ENCODE results near the gene PKD1L1. TPM values are rescaled to one million over a fixed set of nuclear protein-coding genes. Genes with fewer than 3 reads are reported as not detected.

Gene PKD1L1
- total RNA-seq, 1 experiment from 2014 or later, result 2.8 TPM

GRCh38 chr7:47888371-47889265 lies 59.6 kb downstream of the PKD1L1 start:
- Histone ChIP-seq H2AFZ (ENCODE audit: low read length) (no peak overlapping the region), H3K79me2 (ENCODE audit: low read length) (no peaks in the 10 kb centered on the region), H3K9ac (ENCODE audit: low read length) (no peak overlapping the region), H3K4me2 (ENCODE audit: low read depth, low read length, poor library complexity, severe bottlenecking) (no peak overlapping the region), H3K36me3 (ENCODE audit: insufficient read depth, low read length) (no peaks in the 10 kb centered on the region), H3K9me2 (replicated peaks; ENCODE audit: insufficient read depth, low read length) (no peaks in the 10 kb centered on the region), H3K27ac (ENCODE audit: low read length) (no peak overlapping the region), H3K4me1 (ENCODE audit: low read length) (peaks cover 7% of the 10 kb centered on the region), H3K27me3 (ENCODE audit: low read length) (no peaks in the 10 kb centered on the region), H3K4me3 (ENCODE audit: low read length) (no peak overlapping the region), H3K9me3 (ENCODE audit: low read length) (no peaks in the 10 kb centered on the region), H4K20me1 (ENCODE audit: insufficient read depth, low read depth, low read length) (no peaks in the 10 kb centered on the region)
- DNase-seq, result no peak

- Histone ChIP-seq H3K27ac (ENCODE audit: low read length) (no peak overlapping the region), H3K4me1 (ENCODE audit: low read length) (peaks cover 7% of the 10 kb centered on the region), H3K9me2 (replicated peaks; ENCODE audit: insufficient read depth, low read length) (no peaks in the 10 kb centered on the region), H2AFZ (ENCODE audit: low read length) (no peak overlapping the region), H3K9me3 (ENCODE audit: low read length) (no peaks in the 10 kb centered on the region), H4K20me1 (ENCODE audit: insufficient read depth, low read depth, low read length) (no peaks in the 10 kb centered on the region), H3K79me2 (ENCODE audit: low read length) (no peaks in the 10 kb centered on the region), H3K9ac (ENCODE audit: low read length) (no peak overlapping the region), H3K4me3 (ENCODE audit: low read length) (no peak overlapping the region), H3K36me3 (ENCODE audit: insufficient read depth, low read length) (no peaks in the 10 kb centered on the region), H3K27me3 (ENCODE audit: low read length) (no peaks in the 10 kb centered on the region), H3K4me2 (ENCODE audit: low read depth, low read length, poor library complexity, severe bottlenecking) (no peak overlapping the region)
- no peak for DNase-seq
Observed at GRCh38 chr7:47887016-47887640, 61.1 kb downstream of the PKD1L1 start.

- no peaks in the 10 kb centered on the region for H3K9me3 ChIP-seq (ENCODE audit: low read length)
- no peak overlapping the region for H3K27ac ChIP-seq (ENCODE audit: low read length)
- no peak for DNase-seq
- peaks cover 7% of the 10 kb centered on the region for H3K4me1 ChIP-seq (ENCODE audit: low read length)
- no peaks in the 10 kb centered on the region for H3K9me2 ChIP-seq (replicated peaks; ENCODE audit: insufficient read depth, low read length)
- no peak overlapping the region for H3K9ac ChIP-seq (ENCODE audit: low read length)
- no peak overlapping the region for H3K4me3 ChIP-seq (ENCODE audit: low read length)
- no peaks in the 10 kb centered on the region for H3K27me3 ChIP-seq (ENCODE audit: low read length)
- H4K20me1 ChIP-seq (ENCODE audit: insufficient read depth, low read depth, low read length), result no peaks in the 10 kb centered on the region
- no peak overlapping the region for H2AFZ ChIP-seq (ENCODE audit: low read length)
- H3K79me2 ChIP-seq (ENCODE audit: low read length), result no peaks in the 10 kb centered on the region
- H3K4me2 ChIP-seq (ENCODE audit: low read depth, low read length, poor library complexity, severe bottlenecking), result no peak overlapping the region
- H3K36me3 ChIP-seq (ENCODE audit: insufficient read depth, low read length), result no peaks in the 10 kb centered on the region
Observed at GRCh38 chr7:47885987-47886811, 62.1 kb downstream of the PKD1L1 start.

GRCh38 chr7:47885309-47885986 lies 62.8 kb downstream of the PKD1L1 start:
- Histone ChIP-seq H3K27me3 (ENCODE audit: low read length) (no peaks in the 10 kb centered on the region), H2AFZ (ENCODE audit: low read length) (no peak overlapping the region), H3K27ac (ENCODE audit: low read length) (no peak overlapping the region), H3K4me1 (ENCODE audit: low read length) (peaks cover 7% of the 10 kb centered on the region), H3K9ac (ENCODE audit: low read length) (no peak overlapping the region), H3K36me3 (ENCODE audit: insufficient read depth, low read length) (no peaks in the 10 kb centered on the region), H3K4me2 (ENCODE audit: low read depth, low read length, poor library complexity, severe bottlenecking) (no peak overlapping the region), H3K4me3 (ENCODE audit: low read length) (no peak overlapping the region), H3K9me3 (ENCODE audit: low read length) (no peaks in the 10 kb centered on the region), H4K20me1 (ENCODE audit: insufficient read depth, low read depth, low read length) (no peaks in the 10 kb centered on the region), H3K79me2 (ENCODE audit: low read length) (no peaks in the 10 kb centered on the region), H3K9me2 (replicated peaks; ENCODE audit: insufficient read depth, low read length) (no peaks in the 10 kb centered on the region)
- no peak for DNase-seq

- no peaks in the 10 kb centered on the region for H3K36me3 ChIP-seq (ENCODE audit: insufficient read depth, low read length)
- DNase-seq, result no peak
Observed at GRCh38 chr7:47884675-47885074, 63.6 kb downstream of the PKD1L1 start.

GRCh38 chr7:47882635-47883034 lies 65.6 kb downstream of the PKD1L1 start:
- H3K4me3 ChIP-seq (ENCODE audit: low read length), result no peak overlapping the region
- H3K9ac ChIP-seq (ENCODE audit: low read length), result no peak overlapping the region
- H3K4me2 ChIP-seq (ENCODE audit: low read depth, low read length, poor library complexity, severe bottlenecking), result no peak overlapping the region
- no peak overlapping the region for H2AFZ ChIP-seq (ENCODE audit: low read length)
- no peaks in the 10 kb centered on the region for H3K36me3 ChIP-seq (ENCODE audit: insufficient read depth, low read length)
- no peaks in the 10 kb centered on the region for H4K20me1 ChIP-seq (ENCODE audit: insufficient read depth, low read depth, low read length)
- no peak overlapping the region for H3K27ac ChIP-seq (ENCODE audit: low read length)
- H3K79me2 ChIP-seq (ENCODE audit: low read length), result no peaks in the 10 kb centered on the region
- no peaks in the 10 kb centered on the region for H3K27me3 ChIP-seq (ENCODE audit: low read length)
- no peak for DNase-seq
- no peaks in the 10 kb centered on the region for H3K9me2 ChIP-seq (replicated peaks; ENCODE audit: insufficient read depth, low read length)
- no peaks in the 10 kb centered on the region for H3K9me3 ChIP-seq (ENCODE audit: low read length)
- peaks cover 7% of the 10 kb centered on the region for H3K4me1 ChIP-seq (ENCODE audit: low read length)

More at GRCh38 chr7:47884675-47885074, 63.6 kb downstream of the PKD1L1 start:
- Histone ChIP-seq H4K20me1 (ENCODE audit: insufficient read depth, low read depth, low read length) (no peaks in the 10 kb centered on the region), H3K27me3 (ENCODE audit: low read length) (no peaks in the 10 kb centered on the region), H2AFZ (ENCODE audit: low read length) (no peak overlapping the region), H3K27ac (ENCODE audit: low read length) (no peak overlapping the region), H3K9me2 (replicated peaks; ENCODE audit: insufficient read depth, low read length) (no peaks in the 10 kb centered on the region), H3K4me1 (ENCODE audit: low read length) (peaks cover 7% of the 10 kb centered on the region), H3K9me3 (ENCODE audit: low read length) (no peaks in the 10 kb centered on the region), H3K4me3 (ENCODE audit: low read length) (no peak overlapping the region), H3K9ac (ENCODE audit: low read length) (no peak overlapping the region), H3K79me2 (ENCODE audit: low read length) (no peaks in the 10 kb centered on the region), H3K4me2 (ENCODE audit: low read depth, low read length, poor library complexity, severe bottlenecking) (no peak overlapping the region)

- H3K4me3 ChIP-seq (ENCODE audit: low read length), result no peak overlapping the region
- no peaks in the 10 kb centered on the region for H3K9me3 ChIP-seq (ENCODE audit: low read length)
- no peak overlapping the region for H3K9ac ChIP-seq (ENCODE audit: low read length)
- H3K79me2 ChIP-seq (ENCODE audit: low read length), result no peaks in the 10 kb centered on the region
- H3K4me2 ChIP-seq (ENCODE audit: low read depth, low read length, poor library complexity, severe bottlenecking), result no peak overlapping the region
- DNase-seq, result no peak
- no peaks in the 10 kb centered on the region for H3K36me3 ChIP-seq (ENCODE audit: insufficient read depth, low read length)
- no peak overlapping the region for H2AFZ ChIP-seq (ENCODE audit: low read length)
- no peaks in the 10 kb centered on the region for H4K20me1 ChIP-seq (ENCODE audit: insufficient read depth, low read depth, low read length)
- no peaks in the 10 kb centered on the region for H3K27me3 ChIP-seq (ENCODE audit: low read length)
- no peaks in the 10 kb centered on the region for H3K9me2 ChIP-seq (replicated peaks; ENCODE audit: insufficient read depth, low read length)
- no peak overlapping the region for H3K27ac ChIP-seq (ENCODE audit: low read length)
- peaks cover 7% of the 10 kb centered on the region for H3K4me1 ChIP-seq (ENCODE audit: low read length)
Observed at GRCh38 chr7:47881256-47881655, 67.0 kb downstream of the PKD1L1 start.
